Keratinocyte (primary cell): Measurements from ENCODE around the gene SLC4A5.

Experiments
- CTCF ChIP-seq, 3 experiments: IDR thresholded peaks in 1 of 3; conservative IDR thresholded peaks in 1 of 3; optimal IDR thresholded peaks in 1 of 3; 2 replicates in 2 of 3; 3 replicates in 1 of 3; pipeline versions ENCODE3 to v1.5.1; 2011; ENCODE audit warnings: low read length in 3 of 3, mild to moderate bottlenecking in 3 of 3, moderate library complexity in 2 of 3, control low read depth in 1 of 3, inconsistent platforms in 1 of 3; ENCODE audit not compliant: insufficient read depth in 2 of 3; ENCODE audit errors: extremely low read depth in 1 of 3
- EZH2 ChIP-seq: IDR thresholded peaks from one replicate; pipeline ENCODE4 v1.6.1; 2012; ENCODE audit warnings: inconsistent platforms, mild to moderate bottlenecking, low read length, moderate library complexity

DNA sequence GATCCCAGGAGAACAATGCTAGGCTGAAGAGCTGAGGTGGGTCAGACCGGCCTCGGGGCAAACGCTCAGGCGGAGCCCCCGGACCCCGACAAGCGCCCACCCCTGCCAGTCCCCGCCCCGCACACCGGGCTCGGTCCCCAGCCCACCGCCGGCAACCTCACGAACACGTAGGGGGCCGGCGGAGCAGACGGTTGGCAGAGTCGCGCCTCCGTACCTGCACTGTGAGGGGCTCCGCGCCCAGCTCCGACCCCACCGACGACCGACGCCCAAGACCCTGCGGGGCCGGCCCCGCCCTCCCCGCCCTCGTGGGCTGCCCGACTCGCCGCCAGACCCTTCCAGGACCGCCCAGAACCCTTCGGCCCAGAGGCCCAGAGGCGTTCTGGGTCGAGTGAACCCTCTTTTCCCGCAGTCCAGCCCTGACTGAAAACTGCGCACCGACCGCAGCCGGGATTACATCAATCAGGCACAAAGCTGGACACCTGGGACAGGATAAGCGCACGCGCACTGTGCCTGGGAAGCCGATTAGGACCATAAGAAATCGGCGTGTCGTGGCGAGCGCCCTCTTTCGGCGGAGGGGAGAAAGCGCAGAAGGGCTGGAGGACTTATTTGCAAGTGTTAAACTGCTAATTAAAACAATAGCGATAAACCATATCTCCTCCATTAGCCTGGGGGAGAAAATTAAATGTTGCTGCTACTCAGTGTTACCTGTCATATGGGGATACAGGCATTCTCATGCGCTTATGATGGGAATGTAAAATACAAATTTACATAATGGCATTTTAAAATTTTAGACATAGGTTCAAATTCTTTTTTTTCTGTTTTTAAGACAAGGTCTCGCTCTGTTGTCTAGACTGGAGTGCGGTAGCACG is 48.6 kb upstream of the SLC4A5 start:
- TF ChIP-seq CTCF (optimal IDR thresholded peaks at IDR 0.05 in 1 of 3, IDR thresholded peaks at IDR 0.05 in 1 of 3, conservative IDR thresholded peaks at IDR 0.05 in 1 of 3; ENCODE audit: extremely low read depth in 1 of 3, insufficient read depth in 2 of 3, low read length in 3 of 3), result peak; percentile 95 to 98 (median 96)
- TF ChIP-seq EZH2, result no peak
